Chondrocyte (in vitro differentiated cells): Measurements from ENCODE around the gene CLCN6. TPM values are rescaled to one million over a fixed set of nuclear protein-coding genes. Genes with fewer than 3 reads are reported as not detected.
"Not testable (repeated sequence)": the region's sequence is repeated elsewhere in the genome, so short reads cannot be mapped to it uniquely, and the experiment has no call there.

Experiments used
- DNase-seq: peaks from one replicate; pipeline ENCODE4 v3.0.0; 2021; ENCODE audit warnings: mixed read lengths, low spot score
- H3K27ac Mint-ChIP-seq: one replicate; pipeline ENCODE4 v1.8.0; 2021; ENCODE audit warnings: mild to moderate bottlenecking, moderate library complexity, mixed read lengths; ENCODE audit not compliant: unreplicated experiment
- H3K27me3 Mint-ChIP-seq: 2 replicates; pipeline ENCODE4 v1.8.0; 2021; ENCODE audit warnings: low read depth, mixed read lengths
- H3K36me3 Mint-ChIP-seq: 2 replicates; pipeline ENCODE4 v1.8.0; 2021; ENCODE audit warnings: low read depth, mixed read lengths
- H3K4me1 Mint-ChIP-seq: 2 replicates; pipeline ENCODE4 v1.8.0; 2021; ENCODE audit warnings: low read depth, mild to moderate bottlenecking, mixed read lengths
- H3K4me3 Mint-ChIP-seq: one replicate; pipeline ENCODE4 v1.8.0; 2021; ENCODE audit warnings: mild to moderate bottlenecking, moderate library complexity, mixed read lengths; ENCODE audit not compliant: unreplicated experiment
- H3K9me3 Mint-ChIP-seq: 2 replicates; pipeline ENCODE4 v1.8.0; 2021; ENCODE audit warnings: low read depth, mixed read lengths
- total RNA-seq: library from RNA; stranded (reverse); gene quantifications from 3 replicates; pipeline ENCODE4 v1.2.1, GENCODE V29; 2021
- TF ChIP-seq, protein P1 (sequence below): fragments of 200-600 bp; sonication (generic); IDR thresholded peaks from 2 replicates; pipeline ENCODE4 v1.5.0; 2021; ENCODE audit warnings: antibody characterized with exemption, mild to moderate bottlenecking, moderate library complexity

Gene CLCN6
- total RNA-seq, 1 donor from 2014 or later: 22.2 TPM

DNA sequence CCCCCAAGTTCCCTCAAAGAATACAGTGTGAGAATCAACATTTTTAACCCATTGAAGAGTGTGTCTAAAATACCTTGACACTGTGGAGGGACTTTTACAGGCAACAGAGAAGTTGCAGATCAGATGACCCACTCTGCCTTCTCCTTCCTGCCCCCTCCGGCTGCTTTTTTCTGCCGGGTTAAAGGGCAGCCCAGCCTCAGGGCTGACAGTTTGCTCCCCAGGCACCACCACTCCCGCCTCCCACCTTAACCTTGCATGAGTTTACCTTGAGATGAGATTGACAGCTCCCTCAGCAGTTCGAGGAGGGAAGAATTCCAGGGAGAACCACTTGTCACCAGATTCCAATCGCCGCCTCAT, 3.4 kb upstream of the CLCN6 start:
- no peaks in the 10 kb centered on the region for H3K9me3 Mint-ChIP-seq
- peak overlapping the region; percentile 98 for H3K27ac Mint-ChIP-seq
- peaks cover 6% of the 10 kb centered on the region for H3K36me3 Mint-ChIP-seq
- DNase-seq: no peak
- H3K4me1 Mint-ChIP-seq: peaks cover 53% of the 10 kb centered on the region
- H3K27me3 Mint-ChIP-seq: no peaks in the 10 kb centered on the region
- peak overlapping the region; percentile 99 for H3K4me3 Mint-ChIP-seq
- TF ChIP-seq, protein P1, sequence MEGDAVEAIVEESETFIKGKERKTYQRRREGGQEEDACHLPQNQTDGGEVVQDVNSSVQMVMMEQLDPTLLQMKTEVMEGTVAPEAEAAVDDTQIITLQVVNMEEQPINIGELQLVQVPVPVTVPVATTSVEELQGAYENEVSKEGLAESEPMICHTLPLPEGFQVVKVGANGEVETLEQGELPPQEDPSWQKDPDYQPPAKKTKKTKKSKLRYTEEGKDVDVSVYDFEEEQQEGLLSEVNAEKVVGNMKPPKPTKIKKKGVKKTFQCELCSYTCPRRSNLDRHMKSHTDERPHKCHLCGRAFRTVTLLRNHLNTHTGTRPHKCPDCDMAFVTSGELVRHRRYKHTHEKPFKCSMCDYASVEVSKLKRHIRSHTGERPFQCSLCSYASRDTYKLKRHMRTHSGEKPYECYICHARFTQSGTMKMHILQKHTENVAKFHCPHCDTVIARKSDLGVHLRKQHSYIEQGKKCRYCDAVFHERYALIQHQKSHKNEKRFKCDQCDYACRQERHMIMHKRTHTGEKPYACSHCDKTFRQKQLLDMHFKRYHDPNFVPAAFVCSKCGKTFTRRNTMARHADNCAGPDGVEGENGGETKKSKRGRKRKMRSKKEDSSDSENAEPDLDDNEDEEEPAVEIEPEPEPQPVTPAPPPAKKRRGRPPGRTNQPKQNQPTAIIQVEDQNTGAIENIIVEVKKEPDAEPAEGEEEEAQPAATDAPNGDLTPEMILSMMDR: no peak

DNA sequence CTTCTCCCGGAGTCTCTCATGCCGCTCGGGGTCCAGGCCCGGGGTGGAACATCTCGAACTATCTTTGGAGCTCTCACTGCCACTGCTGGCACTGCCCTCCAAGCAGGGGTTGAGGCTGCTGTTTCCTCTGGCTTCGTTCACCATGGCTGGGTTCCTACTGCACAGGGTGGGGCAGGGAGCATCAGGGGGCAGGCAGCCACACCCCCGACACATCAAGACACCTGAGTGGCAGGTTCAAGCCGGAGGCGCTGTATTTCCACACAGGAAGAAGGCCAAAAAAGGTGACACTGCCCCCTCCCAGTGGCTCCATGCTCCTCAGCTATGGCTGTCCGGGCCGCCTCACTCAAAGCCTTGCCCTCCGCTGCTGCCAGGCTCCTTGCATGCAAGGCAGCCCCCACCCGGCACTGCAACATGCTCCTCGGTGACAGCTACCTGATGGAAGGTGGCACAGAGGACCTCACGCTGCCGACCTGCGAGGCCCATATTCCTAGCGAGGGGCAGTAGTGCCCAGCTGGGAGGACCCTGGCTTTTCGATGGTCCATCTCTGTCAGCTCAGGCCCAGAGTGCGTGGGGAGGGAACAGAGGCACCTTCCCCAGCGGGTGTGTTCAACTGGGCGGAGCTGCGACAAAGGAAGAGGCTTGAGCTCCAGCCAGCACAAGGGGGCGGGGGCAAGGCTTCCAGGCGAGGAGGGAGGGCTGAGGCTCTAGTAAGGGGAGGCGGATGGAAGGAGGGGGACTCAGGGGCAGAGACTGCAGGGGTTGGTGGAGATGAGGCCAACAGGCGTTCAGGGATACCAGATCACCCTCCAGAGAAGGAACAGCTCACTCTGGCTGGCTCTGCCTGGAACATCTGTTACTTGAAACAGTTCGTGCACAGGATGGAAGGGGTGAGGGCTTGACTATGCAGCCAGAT, 2.8 kb upstream of the CLCN6 start:
- Mint-ChIP-seq H3K27me3 (no peaks in the 10 kb centered on the region), H3K4me3 (peak overlapping the region; percentile 99), H3K9me3 (no peaks in the 10 kb centered on the region), H3K27ac (peak overlapping the region; percentile 98), H3K36me3 (peaks cover 10% of the 10 kb centered on the region), H3K4me1 (peaks cover 59% of the 10 kb centered on the region)
- TF ChIP-seq, protein P1: no peak
- DNase-seq: no peak

- not testable (repeated sequence) for DNase-seq, H3K9me3 Mint-ChIP-seq, H3K27me3 Mint-ChIP-seq
- H3K4me3 Mint-ChIP-seq: peak overlapping the region; percentile 99
- H3K36me3 Mint-ChIP-seq: peaks cover 11% of the 10 kb centered on the region
- peak overlapping the region; percentile 98 for H3K27ac Mint-ChIP-seq
- H3K4me1 Mint-ChIP-seq: peaks cover 65% of the 10 kb centered on the region
Measured at GRCh38 chr1:11803924-11804665, 1.9 kb upstream of the CLCN6 start.

DNA sequence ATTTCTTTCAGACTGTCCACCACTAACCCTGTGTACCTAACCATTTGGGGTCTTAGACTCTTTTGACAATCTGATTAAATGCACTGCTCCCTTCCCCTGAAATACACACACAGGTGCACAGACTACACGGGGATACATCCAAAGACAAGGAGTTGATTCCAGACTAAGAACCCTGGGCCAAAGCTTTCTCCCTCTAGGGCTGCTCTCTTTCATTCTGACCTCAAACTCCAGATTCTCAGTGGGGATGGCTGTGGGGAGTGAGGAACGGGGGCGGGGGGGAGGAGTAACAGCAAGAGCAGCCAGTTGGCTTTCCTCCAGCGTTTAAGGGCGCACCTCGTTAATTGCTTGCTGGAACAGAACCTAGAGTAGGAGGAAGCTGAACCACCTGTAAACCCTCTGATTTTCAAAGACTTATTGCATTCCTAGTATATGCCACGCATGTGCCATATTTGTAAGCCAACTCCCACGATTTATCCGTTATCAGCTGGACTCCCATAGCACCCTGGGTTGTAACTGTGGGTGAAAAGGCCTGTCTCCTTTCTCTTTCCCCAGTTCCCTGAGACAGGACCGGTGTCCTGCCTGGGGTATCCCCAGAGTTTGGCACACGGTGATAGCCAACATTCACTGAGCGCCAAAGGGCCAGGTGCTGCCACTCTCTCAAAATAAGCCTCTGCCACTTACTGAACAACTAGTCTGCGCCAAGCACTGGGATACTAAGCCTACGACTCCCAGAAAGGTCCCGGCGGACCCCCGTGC, 1.1 kb upstream of the CLCN6 start:
- Mint-ChIP-seq H3K9me3 (no peaks in the 10 kb centered on the region), H3K4me3 (peak overlapping the region; percentile 99), H3K27me3 (no peaks in the 10 kb centered on the region), H3K4me1 (peaks cover 67% of the 10 kb centered on the region), H3K36me3 (peaks cover 13% of the 10 kb centered on the region), H3K27ac (peak overlapping the region; percentile 98)
- TF ChIP-seq, protein P1: no peak
- no peak for DNase-seq

- TF ChIP-seq, protein P1: no peak
- DNase-seq: no peak
- H3K4me3 Mint-ChIP-seq: peak overlapping the region; percentile 99
- H3K27ac Mint-ChIP-seq: peak overlapping the region; percentile 98
- peaks cover 63% of the 10 kb centered on the region for H3K4me1 Mint-ChIP-seq
- H3K36me3 Mint-ChIP-seq: peaks cover 10% of the 10 kb centered on the region
- no peaks in the 10 kb centered on the region for H3K27me3 Mint-ChIP-seq
- no peaks in the 10 kb centered on the region for H3K9me3 Mint-ChIP-seq
Measured at GRCh38 chr1:11806307-11806936, 431 bp downstream of the CLCN6 start.
